PC-9 (cell line): ENCODE results near the gene ANAPC16. TPM values are rescaled to one million over a fixed set of nuclear protein-coding genes. Genes with fewer than 3 reads are reported as not detected.

Source experiments
- BruUV-seq: library from RNA; stranded (reverse); fragments of 400-500 nt; replicated peaks from 2 replicates; lab custom pipeline; 2021; lab: Mats Ljungman, UMichigan
- CTCF ChIA-PET: fragments of 300-600 bp; sonication (Branson Sonifier 250); formaldehyde crosslinking; loops from one replicate; lab custom pipeline; 2022; ENCODE audit warnings: antibody characterized with exemption; lab: Charles Lee
- POLR2A ChIA-PET: fragments of 300-600 bp; sonication (Branson Sonifier 250); formaldehyde crosslinking; loops from one replicate; lab custom pipeline; 2022; ENCODE audit warnings: antibody characterized with exemption; ENCODE audit not compliant: unreplicated experiment; lab: Charles Lee
- DNase-seq, 2 experiments: peaks; one replicate each; pipeline versions ENCODE4 v3.0.0 to v3.0.0-alpha.2; 2015 to 2022; ENCODE audit warnings: mixed read lengths in 1 of 2
- H2AFZ ChIP-seq: fragments of 200-600 bp; sonication (generic); 2 replicates; pipeline ENCODE4 v1.8.1; 2017; ENCODE audit warnings: antibody characterized with exemption
- H3F3A ChIP-seq: fragments of 200-600 bp; sonication (generic); 2 replicates; pipeline ENCODE4 v1.8.1; 2017; ENCODE audit warnings: antibody characterized with exemption, mild to moderate bottlenecking, low read depth; ENCODE audit not compliant: insufficient read depth
- H3K27ac ChIP-seq: fragments of 200-600 bp; sonication (generic); 2 replicates; pipeline ENCODE4 v1.6.1; 2016; ENCODE audit warnings: mixed run types
- H3K27me3 ChIP-seq: fragments of 200-600 bp; sonication (generic); 2 replicates; pipeline ENCODE4 v1.6.1; 2016; ENCODE audit warnings: low read depth, mixed run types; ENCODE audit not compliant: insufficient read depth
- H3K36me3 ChIP-seq: fragments of 200-600 bp; sonication (generic); 2 replicates; pipeline ENCODE4 v1.6.1; 2016; ENCODE audit warnings: low read depth, mixed run types
- H3K4me1 ChIP-seq: fragments of 200-600 bp; sonication (generic); replicated peaks from 2 replicates; pipeline ENCODE4 v1.6.1; 2016; ENCODE audit warnings: mixed run types; ENCODE audit not compliant: insufficient read depth
- H3K4me2 ChIP-seq: fragments of 200-600 bp; sonication (generic); 2 replicates; pipeline ENCODE4 v1.6.1; 2017; ENCODE audit warnings: mixed run types
- H3K4me3 ChIP-seq: fragments of 200-600 bp; sonication (generic); 2 replicates; pipeline ENCODE4 v1.6.1; 2016; ENCODE audit warnings: mixed run types
- H3K79me2 ChIP-seq: fragments of 200-600 bp; sonication (generic); 2 replicates; pipeline ENCODE4 v1.6.1; 2017; ENCODE audit warnings: low read depth, mixed run types
- H3K9me2 ChIP-seq: fragments of 200-600 bp; sonication (generic); 2 replicates; pipeline ENCODE4 v1.8.1; 2017; ENCODE audit warnings: mild to moderate bottlenecking; ENCODE audit not compliant: insufficient read depth
- H3K9me3 ChIP-seq: fragments of 200-600 bp; sonication (generic); 2 replicates; pipeline ENCODE4 v1.8.1; 2016; ENCODE audit warnings: low read depth; ENCODE audit not compliant: insufficient read depth
- H4K20me1 ChIP-seq: fragments of 200-600 bp; sonication (generic); 2 replicates; pipeline ENCODE4 v1.8.1; 2017; ENCODE audit not compliant: insufficient read depth
- EZH2 ChIP-seq: fragments of 200-600 bp; sonication (generic); IDR thresholded peaks from 2 replicates; pipeline ENCODE4 v1.8.0; 2017; ENCODE audit warnings: antibody characterized with exemption, low read depth
- intact Hi-C: fragments of 100-400 bp; cut with micrococcal nuclease; formaldehyde crosslinking; loops from one replicate; pipeline ENCODE4 v1.10.0; 2022; ENCODE audit not compliant: unreplicated experiment
- total RNA-seq: library from RNA; stranded (reverse); gene quantifications from 2 replicates; pipeline ENCODE4 v1.2.3, GENCODE V29; 2021
- TF ChIP-seq, protein P1 (sequence below): fragments of 200-600 bp; sonication (generic); conservative IDR thresholded peaks from 2 replicates; pipeline ENCODE4 v1.6.1; 2017; ENCODE audit warnings: mixed run types, antibody characterized with exemption, mild to moderate bottlenecking, moderate library complexity

Gene ANAPC16
- total RNA-seq, 1 experiment from 2014 or later, result 171 TPM

DNA sequence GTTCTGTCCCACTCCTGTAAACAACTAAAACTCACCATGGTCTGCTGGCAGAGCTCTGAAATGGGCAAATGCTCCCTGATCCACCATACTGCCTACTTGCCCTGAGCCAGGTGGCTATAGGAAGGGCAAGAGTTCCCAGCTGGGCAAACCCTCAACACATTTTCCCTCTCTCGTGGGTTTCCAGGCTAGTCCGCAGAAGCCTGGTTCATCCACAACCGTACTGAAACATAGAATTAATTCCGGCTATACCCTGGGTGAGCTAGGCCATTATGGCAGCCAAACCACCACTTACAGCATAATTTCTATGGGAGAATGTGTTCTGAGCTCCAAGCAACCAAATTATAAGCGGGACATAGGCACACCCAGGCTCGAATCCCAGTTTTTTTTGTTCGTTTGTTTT is 37.8 kb downstream of the ANAPC16 start:
- no peaks in the 10 kb centered on the region for H3K9me3 ChIP-seq
- CTCF ChIA-PET, result no interaction called here
- POLR2A ChIA-PET, result interaction anchor here (0.7 kb wide), 1 partner anchor 16 kb away, joined by 10 read pairs; no protein-coding TSS in a partner anchor
- no peaks in the 10 kb centered on the region for H3K9me2 ChIP-seq
- TF ChIP-seq, protein P1, sequence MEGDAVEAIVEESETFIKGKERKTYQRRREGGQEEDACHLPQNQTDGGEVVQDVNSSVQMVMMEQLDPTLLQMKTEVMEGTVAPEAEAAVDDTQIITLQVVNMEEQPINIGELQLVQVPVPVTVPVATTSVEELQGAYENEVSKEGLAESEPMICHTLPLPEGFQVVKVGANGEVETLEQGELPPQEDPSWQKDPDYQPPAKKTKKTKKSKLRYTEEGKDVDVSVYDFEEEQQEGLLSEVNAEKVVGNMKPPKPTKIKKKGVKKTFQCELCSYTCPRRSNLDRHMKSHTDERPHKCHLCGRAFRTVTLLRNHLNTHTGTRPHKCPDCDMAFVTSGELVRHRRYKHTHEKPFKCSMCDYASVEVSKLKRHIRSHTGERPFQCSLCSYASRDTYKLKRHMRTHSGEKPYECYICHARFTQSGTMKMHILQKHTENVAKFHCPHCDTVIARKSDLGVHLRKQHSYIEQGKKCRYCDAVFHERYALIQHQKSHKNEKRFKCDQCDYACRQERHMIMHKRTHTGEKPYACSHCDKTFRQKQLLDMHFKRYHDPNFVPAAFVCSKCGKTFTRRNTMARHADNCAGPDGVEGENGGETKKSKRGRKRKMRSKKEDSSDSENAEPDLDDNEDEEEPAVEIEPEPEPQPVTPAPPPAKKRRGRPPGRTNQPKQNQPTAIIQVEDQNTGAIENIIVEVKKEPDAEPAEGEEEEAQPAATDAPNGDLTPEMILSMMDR, result no peak
- TF ChIP-seq EZH2, result no peak
- H3K4me3 ChIP-seq, result no peak overlapping the region
- H3K27me3 ChIP-seq, result no peaks in the 10 kb centered on the region
- H3F3A ChIP-seq, result peaks cover 4% of the 10 kb centered on the region
- H3K4me1 ChIP-seq, result peaks cover 28% of the 10 kb centered on the region
- H3K36me3 ChIP-seq, result no peaks in the 10 kb centered on the region
- H3K4me2 ChIP-seq, result no peak overlapping the region
- intact Hi-C loops, result no loop called here
- H4K20me1 ChIP-seq, result no peaks in the 10 kb centered on the region
- H2AFZ ChIP-seq, result no peak overlapping the region
- DNase-seq, result no peak
- H3K27ac ChIP-seq, result no peak overlapping the region
- no peaks in the 10 kb centered on the region for H3K79me2 ChIP-seq
- no TSS peak for BruUV-seq

DNA sequence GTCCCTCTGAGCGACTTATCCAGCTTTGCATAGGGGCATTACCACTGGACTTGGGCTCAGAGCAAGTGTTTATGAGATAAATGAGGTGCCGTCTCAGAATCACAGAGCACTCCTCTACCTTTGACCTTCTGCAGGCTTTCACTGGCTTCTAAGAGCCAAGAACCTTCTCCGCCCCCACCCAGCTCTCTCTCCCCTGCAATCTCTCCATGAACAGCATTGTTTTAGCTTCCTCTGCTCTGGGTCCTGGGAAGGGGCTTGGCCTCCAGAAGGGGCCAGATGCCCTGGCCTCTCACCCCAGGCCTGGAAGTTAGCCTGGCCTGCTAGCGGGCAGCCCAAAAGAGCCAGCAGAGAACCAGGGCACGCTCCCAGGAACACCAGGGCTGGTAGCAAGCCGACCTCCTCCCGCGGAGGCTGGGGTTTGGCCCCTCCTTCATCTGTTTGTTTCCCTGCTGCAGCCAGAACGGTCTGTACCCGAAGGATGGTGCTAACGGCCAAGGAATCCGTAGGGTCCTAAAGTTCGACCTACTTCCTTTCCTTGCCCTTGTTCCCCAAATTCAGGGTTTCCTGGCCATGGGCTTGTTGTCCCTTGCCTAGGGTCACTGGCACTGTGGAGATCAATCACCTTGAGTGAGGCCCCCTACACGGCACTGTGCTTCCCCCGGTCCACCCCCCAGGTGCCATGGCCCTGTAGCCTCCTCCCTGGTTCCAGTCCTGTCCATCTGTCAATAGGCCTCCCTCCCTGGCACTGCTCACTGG is 39.2 kb downstream of the ANAPC16 start:
- H3K27ac ChIP-seq, result no peak overlapping the region
- ChIA-PET CTCF (interaction anchor here (0.6 to 0.7 kb wide), 4 partner anchors 8 to 806 kb away, joined by 3 to 11 read pairs (median 6); no protein-coding TSS in a partner anchor), POLR2A (interaction anchor here (0.6 to 0.7 kb wide), 3 partner anchors 36 to 279 kb away, joined by 3 to 11 read pairs (median 3); partner anchors contain the start of gene ASCC1)
- H3K9me3 ChIP-seq, result no peaks in the 10 kb centered on the region
- H3K36me3 ChIP-seq, result no peaks in the 10 kb centered on the region
- BruUV-seq, result no TSS peak
- peaks cover 18% of the 10 kb centered on the region for H3F3A ChIP-seq
- no peak overlapping the region for H3K4me3 ChIP-seq
- H4K20me1 ChIP-seq, result no peaks in the 10 kb centered on the region
- TF ChIP-seq, protein P1, result no peak
- no peak for TF ChIP-seq EZH2
- no peaks in the 10 kb centered on the region for H3K9me2 ChIP-seq
- intact Hi-C loops, result no loop called here
- peak in 1 of 2 experiments; percentile 59 for DNase-seq
- no peaks in the 10 kb centered on the region for H3K27me3 ChIP-seq
- peaks cover 34% of the 10 kb centered on the region for H3K4me1 ChIP-seq
- H3K4me2 ChIP-seq, result no peak overlapping the region
- H2AFZ ChIP-seq, result no peak overlapping the region
- H3K79me2 ChIP-seq, result no peaks in the 10 kb centered on the region

DNA sequence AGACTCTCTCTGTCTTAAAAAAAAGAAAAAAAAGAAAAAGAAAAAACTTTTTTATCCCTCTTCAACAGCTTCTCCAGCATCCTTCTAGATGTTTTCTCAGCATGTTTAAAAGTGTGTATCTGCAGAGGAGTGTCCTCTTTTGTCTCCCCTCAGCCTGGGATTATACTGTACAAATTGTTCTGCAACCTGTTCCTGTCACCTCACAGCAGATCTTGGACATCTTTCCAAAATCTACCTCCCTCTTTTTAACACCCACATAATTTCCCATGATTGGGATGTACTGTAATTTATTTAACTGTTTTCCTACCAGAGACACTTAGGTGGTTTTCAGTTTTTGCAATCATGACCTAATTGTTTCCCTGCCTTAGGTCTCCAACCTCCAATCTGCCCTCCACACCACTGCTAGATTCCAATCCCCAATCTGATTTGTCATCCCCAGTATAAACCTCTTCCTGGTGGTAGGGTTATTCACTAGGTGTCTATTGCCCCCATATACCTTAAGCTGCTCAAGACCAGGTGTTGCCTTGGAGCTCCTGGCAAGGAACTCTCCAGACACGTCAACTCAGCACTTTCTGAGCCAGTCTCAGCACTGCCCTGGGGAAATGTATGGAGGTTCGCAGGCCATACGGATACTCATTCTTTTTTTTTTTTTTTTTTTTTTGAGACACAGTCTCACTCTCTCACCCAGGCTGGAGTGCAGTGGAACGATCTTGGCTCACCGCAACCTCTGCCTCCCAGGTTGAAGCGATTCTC is 40.3 kb downstream of the ANAPC16 start:
- no peaks in the 10 kb centered on the region for H3K27me3 ChIP-seq
- H3K4me3 ChIP-seq, result no peak overlapping the region
- no peaks in the 10 kb centered on the region for H3K9me3 ChIP-seq
- no peaks in the 10 kb centered on the region for H3K36me3 ChIP-seq
- peaks cover 26% of the 10 kb centered on the region for H3F3A ChIP-seq
- no peak for TF ChIP-seq EZH2
- TF ChIP-seq, protein P1, result no peak
- no peaks in the 10 kb centered on the region for H3K9me2 ChIP-seq
- no peak overlapping the region for H3K27ac ChIP-seq
- H3K4me2 ChIP-seq, result no peak overlapping the region
- peaks cover 35% of the 10 kb centered on the region for H3K4me1 ChIP-seq
- no peak overlapping the region for H2AFZ ChIP-seq
- H4K20me1 ChIP-seq, result no peaks in the 10 kb centered on the region
- intact Hi-C loops, result no loop called here
- no TSS peak for BruUV-seq
- CTCF ChIA-PET, result interaction anchor here (0.6 to 0.7 kb wide), 3 partner anchors 21 to 805 kb away, joined by 6 to 11 read pairs (median 7); no protein-coding TSS in a partner anchor
- H3K79me2 ChIP-seq, result no peaks in the 10 kb centered on the region
- no peak for DNase-seq
- POLR2A ChIA-PET, result interaction anchor here (0.6 to 0.7 kb wide), 2 partner anchors 8 to 36 kb away, joined by 3 to 4 read pairs; no protein-coding TSS in a partner anchor
